Liver (tissue), 3 donors: ENCODE data around the gene PTPN18.

Experiments
- CTCF ChIP-seq: fragments of 150-350 bp; IDR thresholded peaks from 2 replicates; pipeline ENCODE4 v1.5.1; 2017; ENCODE audit warnings: improper control_type of control experiment, low read depth, low read length; ENCODE audit not compliant: missing input control
- GABPA ChIP-seq, 2 donors: IDR thresholded peaks in 1 of 2; conservative IDR thresholded peaks in 1 of 2; 2 replicates each; pipeline ENCODE4 v1.6.1; 2016; ENCODE audit warnings: antibody characterized with exemption in 2 of 2, mild to moderate bottlenecking in 1 of 2, moderate library complexity in 1 of 2
- JUND ChIP-seq, 2 donors: IDR thresholded peaks; 2 replicates each; pipeline ENCODE4 v1.6.1; 2016; ENCODE audit warnings: antibody characterized with exemption in 2 of 2
- TF ChIP-seq, protein P1 (sequence below): IDR thresholded peaks from 2 replicates; pipeline ENCODE4 v1.6.1; 2016; ENCODE audit warnings: antibody characterized with exemption, mild to moderate bottlenecking
- donor health status: healthy.
- donor health status: healthy.

DNA sequence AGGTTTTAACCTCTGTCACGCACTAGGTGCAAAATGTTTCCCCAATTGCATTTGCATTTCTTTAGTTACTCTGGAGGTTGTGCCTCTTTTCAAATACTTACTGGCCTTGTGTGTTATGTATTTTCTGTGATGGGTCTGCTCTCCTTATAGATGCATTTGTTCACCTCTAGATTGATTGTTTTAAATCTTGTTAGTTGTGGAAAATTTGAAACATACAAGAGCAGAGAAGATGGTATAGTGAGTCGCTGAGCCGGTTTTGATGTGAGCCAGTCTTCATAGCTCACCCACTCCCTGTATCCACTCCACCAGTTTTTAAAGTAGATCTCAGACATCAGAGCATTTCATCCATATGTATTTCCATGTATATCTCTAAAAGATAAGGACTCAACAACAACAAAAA is 6.7 kb upstream of the PTPN18 start:
- TF ChIP-seq CTCF = no peak
- no peak for TF ChIP-seq GABPA (IDR thresholded peaks at IDR 0.05 in 1 of 2, conservative IDR thresholded peaks at IDR 0.05 in 1 of 2)
- TF ChIP-seq JUND (IDR thresholded peaks at IDR 0.05) = no peak
- TF ChIP-seq, protein P1, sequence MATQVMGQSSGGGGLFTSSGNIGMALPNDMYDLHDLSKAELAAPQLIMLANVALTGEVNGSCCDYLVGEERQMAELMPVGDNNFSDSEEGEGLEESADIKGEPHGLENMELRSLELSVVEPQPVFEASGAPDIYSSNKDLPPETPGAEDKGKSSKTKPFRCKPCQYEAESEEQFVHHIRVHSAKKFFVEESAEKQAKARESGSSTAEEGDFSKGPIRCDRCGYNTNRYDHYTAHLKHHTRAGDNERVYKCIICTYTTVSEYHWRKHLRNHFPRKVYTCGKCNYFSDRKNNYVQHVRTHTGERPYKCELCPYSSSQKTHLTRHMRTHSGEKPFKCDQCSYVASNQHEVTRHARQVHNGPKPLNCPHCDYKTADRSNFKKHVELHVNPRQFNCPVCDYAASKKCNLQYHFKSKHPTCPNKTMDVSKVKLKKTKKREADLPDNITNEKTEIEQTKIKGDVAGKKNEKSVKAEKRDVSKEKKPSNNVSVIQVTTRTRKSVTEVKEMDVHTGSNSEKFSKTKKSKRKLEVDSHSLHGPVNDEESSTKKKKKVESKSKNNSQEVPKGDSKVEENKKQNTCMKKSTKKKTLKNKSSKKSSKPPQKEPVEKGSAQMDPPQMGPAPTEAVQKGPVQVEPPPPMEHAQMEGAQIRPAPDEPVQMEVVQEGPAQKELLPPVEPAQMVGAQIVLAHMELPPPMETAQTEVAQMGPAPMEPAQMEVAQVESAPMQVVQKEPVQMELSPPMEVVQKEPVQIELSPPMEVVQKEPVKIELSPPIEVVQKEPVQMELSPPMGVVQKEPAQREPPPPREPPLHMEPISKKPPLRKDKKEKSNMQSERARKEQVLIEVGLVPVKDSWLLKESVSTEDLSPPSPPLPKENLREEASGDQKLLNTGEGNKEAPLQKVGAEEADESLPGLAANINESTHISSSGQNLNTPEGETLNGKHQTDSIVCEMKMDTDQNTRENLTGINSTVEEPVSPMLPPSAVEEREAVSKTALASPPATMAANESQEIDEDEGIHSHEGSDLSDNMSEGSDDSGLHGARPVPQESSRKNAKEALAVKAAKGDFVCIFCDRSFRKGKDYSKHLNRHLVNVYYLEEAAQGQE = no peak
